Inferior parietal cortex (tissue), 1 donor: ENCODE results near the gene ACSS1.
A peak's percentile ranks its signal among the peaks of the same experiment; 100 is the strongest.

Source experiments
- DNase-seq: peaks from one replicate; pipeline ENCODE4 v3.0.0-alpha.2; 2016; ENCODE audit errors: extremely low spot score

The ACSS1 gene

GRCh38 chr20:24993337-24994185 is 64.4 kb downstream of the ACSS1 start:
- DNase-seq, result peak; percentile 78

- DNase-seq, result peak; percentile 96
Observed at GRCh38 chr20:24992487-24993205, 65.3 kb downstream of the ACSS1 start, which contains the start of gene APMAP. TSS of gene APMAP (minus strand) at chr20:24992751. CDS start at chr20:24992688, 63 bp downstream.

- DNase-seq, result no peak
Observed at GRCh38 chr20:24991897-24992486, 65.9 kb downstream of the ACSS1 start.

GRCh38 chr20:24990810-24991252 is 67.1 kb downstream of the ACSS1 start:
- DNase-seq, result no peak

GRCh38 chr20:24989162-24989561 is 68.8 kb downstream of the ACSS1 start:
- no peak for DNase-seq

- DNase-seq, result no peak
Observed at GRCh38 chr20:24987873-24988835, 69.8 kb downstream of the ACSS1 start.

- no peak for DNase-seq
Observed at GRCh38 chr20:24987244-24987643, 70.7 kb downstream of the ACSS1 start.

- no peak for DNase-seq
Observed at GRCh38 chr20:24986436-24987015, 71.4 kb downstream of the ACSS1 start.

- no peak for DNase-seq
Observed at GRCh38 chr20:24985802-24986201, 72.1 kb downstream of the ACSS1 start.

- no peak for DNase-seq
Observed at GRCh38 chr20:24984961-24985640, 72.8 kb downstream of the ACSS1 start.

- no peak for DNase-seq
Observed at GRCh38 chr20:24983896-24984295, 74.0 kb downstream of the ACSS1 start.

- no peak for DNase-seq
Observed at GRCh38 chr20:24981790-24982189, 76.1 kb downstream of the ACSS1 start.

GRCh38 chr20:24981282-24981681 is 76.7 kb downstream of the ACSS1 start:
- DNase-seq, result no peak

GRCh38 chr20:24980291-24981053 is 77.5 kb downstream of the ACSS1 start:
- no peak for DNase-seq

- no peak for DNase-seq
Observed at GRCh38 chr20:24979036-24979960, 78.6 kb downstream of the ACSS1 start.

- peak; percentile 68 for DNase-seq
Observed at GRCh38 chr20:24978513-24978912, 79.4 kb downstream of the ACSS1 start.

- DNase-seq, result no peak
Observed at GRCh38 chr20:24977797-24978196, 80.1 kb downstream of the ACSS1 start.

- DNase-seq, result no peak
Observed at GRCh38 chr20:24977336-24977735, 80.6 kb downstream of the ACSS1 start.
